Medulla oblongata (tissue), 1 donor: ENCODE measurements around the gene TMEM236.

ENCODE experiments used
- DNase-seq: peaks from one replicate; pipeline ENCODE4 v3.0.0-alpha.2; 2015; ENCODE audit errors: extremely low spot score

The TMEM236 gene

GRCh38 chr10:17787087-17787961 lies 35.3 kb downstream of the TMEM236 start:
- no peak for DNase-seq

GRCh38 chr10:17788646-17789045 lies 36.6 kb downstream of the TMEM236 start:
- no peak for DNase-seq

DNA sequence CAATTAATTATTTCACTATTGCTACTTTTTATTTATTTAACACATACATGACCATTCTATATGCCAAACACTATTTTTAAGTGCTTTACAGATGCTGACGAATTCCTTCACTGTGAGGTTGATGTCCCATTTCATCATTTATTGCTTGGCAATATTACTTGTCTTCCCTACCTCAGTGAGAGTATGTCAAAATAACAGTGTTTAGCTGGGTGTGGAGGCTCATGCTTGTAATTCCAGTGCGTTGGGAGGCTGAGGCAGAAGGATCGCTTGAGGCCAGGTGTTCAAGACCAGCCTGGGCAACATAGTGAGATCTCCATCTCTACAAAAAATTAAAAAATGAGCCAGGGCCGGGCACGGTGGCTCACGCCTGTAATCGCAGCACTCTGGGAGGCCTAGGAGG lies 37.4 kb downstream of the TMEM236 start:
- no peak for DNase-seq

DNA sequence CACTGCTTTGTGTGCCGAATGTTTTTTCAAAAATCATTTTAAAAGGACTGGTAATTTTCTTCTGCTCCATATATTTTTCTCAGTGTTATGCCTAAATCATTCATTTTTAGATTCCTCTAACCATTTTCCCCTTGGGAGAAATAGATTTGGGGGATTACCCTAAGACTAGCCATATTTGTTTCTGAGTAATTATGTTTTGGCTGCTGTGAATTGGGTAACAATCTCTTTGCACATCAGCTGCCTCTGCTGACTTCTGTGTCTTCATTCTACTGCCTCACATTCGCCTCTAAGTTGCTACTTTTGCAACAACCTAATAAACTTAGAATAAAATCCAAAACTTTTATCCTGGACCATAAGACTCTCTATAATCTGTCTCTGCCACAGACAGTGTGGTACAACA lies 38.6 kb downstream of the TMEM236 start:
- DNase-seq, result no peak

GRCh38 chr10:17792991-17793390 lies 41.0 kb downstream of the TMEM236 start:
- no peak for DNase-seq

DNA sequence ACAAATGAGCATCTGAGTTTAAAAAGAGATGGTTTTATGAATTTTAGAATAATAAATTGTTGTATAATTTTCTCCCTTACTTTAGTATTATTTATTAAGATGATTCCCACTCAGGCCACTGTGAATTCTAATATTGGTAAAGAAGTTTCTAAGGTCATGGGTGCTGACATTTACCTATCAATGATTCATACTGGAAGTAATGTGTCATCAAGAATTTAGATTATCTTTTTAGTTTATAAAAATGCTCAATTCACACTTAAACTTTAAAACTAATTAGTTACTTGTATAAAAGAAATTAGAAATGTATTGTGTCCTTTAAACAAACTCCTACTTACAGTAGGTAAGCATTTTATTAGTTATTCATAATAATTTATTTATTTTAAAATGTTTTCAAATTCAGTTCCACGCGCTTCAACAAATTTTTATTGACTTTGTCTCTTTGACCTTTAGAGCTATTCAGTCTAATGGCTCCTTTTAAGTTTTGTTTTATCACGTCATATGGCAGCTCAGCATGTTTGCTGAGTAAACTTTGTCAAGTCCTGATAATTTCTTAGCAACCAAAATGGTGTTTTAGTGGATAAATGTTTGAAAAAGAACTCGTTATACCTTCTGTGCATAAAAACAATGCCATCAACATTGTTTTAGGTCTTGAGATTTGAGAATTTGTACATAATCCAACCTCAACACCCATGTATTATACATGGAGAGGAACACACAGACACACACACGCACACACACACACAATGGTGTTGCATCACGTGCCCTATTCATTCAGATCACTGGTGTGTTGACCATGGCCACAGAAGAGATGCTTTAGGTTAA lies 42.0 kb downstream of the TMEM236 start:
- DNase-seq, result no peak

GRCh38 chr10:17795083-17795482 lies 43.1 kb downstream of the TMEM236 start:
- no peak for DNase-seq

GRCh38 chr10:17795813-17796594 lies 44.0 kb downstream of the TMEM236 start:
- no peak for DNase-seq

- DNase-seq, result no peak
These were observed 49.5 kb downstream of the TMEM236 start for GRCh38 chr10:17801507-17801906.

- DNase-seq, result no peak
These were observed 50.3 kb downstream of the TMEM236 start for GRCh38 chr10:17802350-17802749.

DNA sequence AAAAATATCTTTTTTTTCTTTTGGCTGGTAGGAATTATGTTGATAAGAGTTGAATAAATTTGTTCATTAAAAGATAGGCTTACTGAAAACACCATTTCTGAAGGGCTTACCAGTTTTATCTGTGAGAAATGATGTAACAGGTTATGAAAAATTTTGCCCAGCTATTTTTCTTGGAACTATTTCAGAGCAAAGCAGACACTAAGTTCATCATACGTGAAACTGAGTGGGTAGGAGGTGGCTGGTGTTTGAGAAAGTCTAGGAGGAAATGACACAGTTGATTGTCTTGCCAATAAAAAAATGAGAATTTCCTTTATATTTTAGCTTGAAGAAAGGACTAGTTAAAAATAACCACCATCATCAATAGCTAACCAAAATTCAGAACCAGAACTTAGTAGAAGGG lies 51.0 kb downstream of the TMEM236 start:
- DNase-seq, result no peak

DNA sequence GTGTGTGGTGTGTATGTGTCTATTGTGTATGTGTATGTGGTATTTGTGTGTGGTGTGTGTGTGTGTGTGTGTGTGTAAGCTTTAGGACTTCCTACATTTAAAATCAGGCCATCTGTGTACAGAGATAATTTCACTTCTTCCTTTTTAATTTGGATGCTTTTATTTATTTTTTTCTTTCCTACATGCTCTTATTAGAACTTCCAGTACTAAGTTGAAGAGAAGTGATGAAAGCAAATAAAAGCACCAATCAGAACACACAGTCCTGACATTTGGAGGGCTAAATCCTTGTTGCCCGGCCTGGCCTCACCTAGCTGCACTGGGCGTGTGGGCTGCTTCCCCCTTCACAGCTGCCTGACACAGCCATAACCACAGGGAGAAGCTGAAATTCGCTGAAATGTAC lies 53.3 kb downstream of the TMEM236 start:
- no peak for DNase-seq

DNA sequence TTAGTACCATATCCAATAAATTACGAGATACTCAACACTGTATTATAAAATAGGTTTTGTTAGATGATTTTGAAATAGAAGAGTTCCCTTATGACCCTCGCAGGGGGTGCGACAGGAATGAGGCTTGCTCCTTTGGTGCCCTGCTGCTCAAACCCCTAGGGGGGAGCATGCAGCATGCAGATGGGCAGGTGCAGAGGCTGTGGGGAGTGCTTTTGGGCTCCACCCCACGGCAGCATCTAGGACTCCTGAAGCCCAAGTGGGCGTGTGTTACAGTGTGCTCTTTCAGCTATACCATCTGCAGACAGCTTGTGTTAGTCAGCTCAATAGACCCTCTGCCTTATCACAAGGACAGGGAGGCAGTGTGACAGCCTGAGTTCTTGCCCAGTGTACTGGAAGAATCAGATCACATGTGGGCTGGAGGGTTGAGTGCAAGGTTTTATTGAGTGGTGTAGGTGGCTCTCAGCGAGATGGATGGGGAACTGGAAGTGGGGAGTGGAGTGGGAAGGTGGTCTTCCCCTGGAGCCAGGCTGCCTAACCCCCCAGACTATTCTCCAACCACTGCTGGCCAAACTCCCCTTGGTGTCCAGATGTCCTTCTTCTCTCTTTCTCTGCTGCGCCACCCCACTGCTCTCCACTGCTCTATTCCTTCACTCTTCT lies 54.0 kb downstream of the TMEM236 start:
- DNase-seq, result no peak

GRCh38 chr10:17808971-17809841 lies 57.2 kb downstream of the TMEM236 start, which contains the start of gene MRC1:
Gene MRC1 (plus strand): TSS chr10:17809348. CDS start chr10:17809466, 118 bp downstream.
- no peak for DNase-seq

DNA sequence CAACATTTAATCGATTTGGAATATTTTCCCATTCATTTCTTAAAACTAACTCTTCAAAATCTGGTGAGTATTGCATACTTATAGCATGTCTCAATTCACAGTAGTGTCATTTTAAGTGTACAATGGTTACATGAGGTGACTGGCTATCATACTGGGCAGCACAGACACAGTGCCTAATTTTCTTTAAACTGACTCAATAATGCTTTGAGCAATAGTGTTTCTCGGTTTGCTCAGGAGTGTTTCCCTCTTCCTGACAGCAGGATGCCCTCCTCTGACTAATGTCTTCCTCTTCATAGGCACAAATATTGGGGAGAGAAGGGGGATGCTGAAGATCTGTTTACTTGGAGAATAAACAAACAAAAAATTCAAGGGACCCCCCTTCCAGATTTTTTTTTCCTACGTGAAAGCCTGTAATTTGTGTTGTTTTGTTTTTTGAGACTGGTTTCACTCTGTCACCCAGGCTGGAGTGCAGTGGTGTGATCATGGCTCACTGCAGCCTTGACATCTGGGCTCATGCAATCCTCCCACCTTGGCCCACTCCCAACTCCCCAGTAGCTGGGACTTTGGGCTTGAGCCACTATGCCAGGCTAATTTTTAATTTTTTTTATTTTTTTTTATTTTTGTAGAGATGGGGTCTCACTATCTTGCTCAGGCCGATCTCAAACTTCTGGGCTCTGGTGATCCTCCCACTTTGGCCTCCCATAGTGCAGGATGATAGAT lies 59.3 kb downstream of the TMEM236 start:
- no peak for DNase-seq

- DNase-seq, result no peak
These were observed 63.0 kb downstream of the TMEM236 start for GRCh38 chr10:17814973-17815372.

- peak; percentile 15 for DNase-seq
These were observed 64.2 kb downstream of the TMEM236 start for GRCh38 chr10:17816199-17816598.

DNA sequence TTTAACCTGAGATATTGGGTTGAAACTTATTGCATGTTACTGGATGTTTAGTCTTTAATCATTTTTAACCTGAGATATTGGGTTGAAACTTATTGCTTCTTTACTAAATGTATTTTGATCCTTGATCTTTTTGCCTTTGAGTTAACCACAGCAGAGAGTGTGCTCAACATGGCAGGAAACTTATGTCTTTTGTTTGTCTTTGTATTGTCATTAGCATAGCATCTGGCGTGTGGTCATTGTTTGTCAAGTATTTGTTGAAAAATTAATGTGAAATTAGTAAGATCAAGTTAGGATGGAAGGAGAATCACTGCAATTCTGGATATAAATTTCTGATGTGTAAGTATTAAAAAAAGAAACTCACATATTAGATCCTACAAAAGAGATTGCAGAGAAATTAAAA lies 65.3 kb downstream of the TMEM236 start:
- no peak for DNase-seq

- no peak for DNase-seq
These were observed 65.8 kb downstream of the TMEM236 start for GRCh38 chr10:17817790-17818189.

- no peak for DNase-seq
These were observed 67.8 kb downstream of the TMEM236 start for GRCh38 chr10:17819836-17820235.
